Breast epithelium (tissue), 3 donors: Measurements from ENCODE around the gene ABCC12.

Source experiments
- CTCF ChIP-seq, 3 donors: fragments of 450-650 bp; IDR thresholded peaks; one replicate each; pipeline ENCODE4 v1.5.1; 2016 to 2017; ENCODE audit warnings: antibody characterized with exemption in 3 of 3, mild to moderate bottlenecking in 3 of 3, moderate library complexity in 3 of 3
- POLR2A ChIP-seq: fragments of 450-650 bp; IDR thresholded peaks from one replicate; pipeline ENCODE4 v1.6.1; 2016; ENCODE audit warnings: antibody characterized with exemption, mild to moderate bottlenecking, moderate library complexity
- POLR2AphosphoS5 ChIP-seq, 3 donors: sonication (generic); formaldehyde crosslinking; IDR thresholded peaks; one replicate each; pipeline ENCODE4 v1.6.1; 2017; ENCODE audit warnings: antibody characterized with exemption in 3 of 3

- TF ChIP-seq CTCF (IDR thresholded peaks at IDR 0.05): peak; percentile 55 to 79 (median 78)
- TF ChIP-seq POLR2AphosphoS5 (IDR thresholded peaks at IDR 0.05): no peak
- TF ChIP-seq POLR2A: no peak
Measured at GRCh38 chr16:48156790-48157209, 1.0 kb upstream of the ABCC12 start.
